Subcutaneous adipose tissue (tissue), 4 donors: ENCODE results near the gene TSPYL2. TPM values are rescaled to one million over a fixed set of nuclear protein-coding genes. Genes with fewer than 3 reads are reported as not detected.

ENCODE experiments used
- CTCF ChIP-seq: fragments of 450-650 bp; IDR thresholded peaks from one replicate; pipeline ENCODE4 v1.5.1; 2016; ENCODE audit warnings: low read depth, mild to moderate bottlenecking, control low read depth, antibody characterized with exemption, moderate library complexity
- total RNA-seq, 4 donors: library from RNA; depleted of rRNA; stranded (reverse); fragments of >200 nt; gene quantifications; one replicate each; pipeline ENCODE4 v1.1.0, GENCODE V29; 2016

TSPYL2 gene
- total RNA-seq: 10 to 100 TPM; 33.5 to 56.6 (median 43.5) TPM

- TF ChIP-seq CTCF: no peak
These were observed at the start of gene TSPYL2 for GRCh38 chrX:53081925-53082772. Gene TSPYL2, plus strand, starts transcription at chrX:53082367. Its CDS starts 132 bp downstream, at chrX:53082499.

DNA sequence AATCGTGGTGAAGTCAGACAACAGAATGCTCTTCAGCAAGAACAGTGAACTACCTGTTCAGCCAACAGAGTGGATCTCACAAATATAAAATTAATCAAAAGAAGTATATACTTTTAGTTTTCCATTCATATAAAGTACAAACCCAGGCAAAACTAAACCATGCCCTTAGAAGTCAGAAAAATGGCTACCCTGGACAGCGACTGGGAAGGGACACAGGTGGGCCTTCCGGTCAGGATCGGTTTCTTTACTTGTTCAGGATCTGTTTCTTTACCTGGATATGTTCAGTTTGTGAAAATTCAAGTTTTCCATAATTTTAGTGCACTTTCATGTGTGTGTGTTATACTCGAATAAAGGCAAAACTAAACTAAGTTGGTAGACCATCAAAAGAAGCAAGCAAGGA is 46.0 kb upstream of the TSPYL2 start:
- TF ChIP-seq CTCF: no peak

DNA sequence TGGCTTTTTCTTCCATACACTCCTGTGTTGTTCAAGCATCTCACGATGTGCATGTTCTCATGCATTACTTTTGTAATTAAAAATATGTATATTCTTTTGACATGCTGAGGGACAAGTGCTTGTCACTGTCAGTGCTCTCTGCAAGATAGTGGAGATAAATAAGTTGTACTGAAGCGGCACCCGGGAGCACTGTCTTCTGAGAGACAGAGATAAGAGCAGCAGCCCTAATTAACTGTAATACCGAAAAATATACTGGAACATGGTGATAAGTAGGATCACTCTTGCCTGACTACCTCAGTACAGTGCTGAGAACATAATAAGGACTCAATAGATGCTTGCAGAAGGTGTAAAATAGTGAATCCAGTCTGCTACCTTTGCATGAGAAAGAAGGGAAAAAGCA is 42.9 kb upstream of the TSPYL2 start:
- TF ChIP-seq CTCF: no peak

DNA sequence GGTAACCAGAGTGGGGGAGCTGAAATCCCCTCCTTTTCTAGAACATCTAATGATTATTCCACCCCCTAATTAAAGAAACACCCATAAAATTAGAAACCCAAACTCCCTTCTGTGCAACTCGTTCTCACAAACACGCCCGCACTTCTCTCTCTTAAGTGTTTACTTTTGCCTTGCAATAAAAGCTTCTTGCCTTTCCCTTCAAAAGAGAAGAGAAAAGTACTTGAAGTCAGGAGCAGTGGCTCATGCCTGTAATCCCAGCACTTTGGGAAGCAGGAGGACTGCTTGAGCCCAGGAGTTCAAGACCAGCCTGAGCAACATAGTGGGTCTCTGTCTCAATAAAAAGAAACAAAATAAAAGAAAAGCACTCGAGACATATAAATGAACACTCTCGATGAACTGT is 37.2 kb upstream of the TSPYL2 start:
- no peak for TF ChIP-seq CTCF

DNA sequence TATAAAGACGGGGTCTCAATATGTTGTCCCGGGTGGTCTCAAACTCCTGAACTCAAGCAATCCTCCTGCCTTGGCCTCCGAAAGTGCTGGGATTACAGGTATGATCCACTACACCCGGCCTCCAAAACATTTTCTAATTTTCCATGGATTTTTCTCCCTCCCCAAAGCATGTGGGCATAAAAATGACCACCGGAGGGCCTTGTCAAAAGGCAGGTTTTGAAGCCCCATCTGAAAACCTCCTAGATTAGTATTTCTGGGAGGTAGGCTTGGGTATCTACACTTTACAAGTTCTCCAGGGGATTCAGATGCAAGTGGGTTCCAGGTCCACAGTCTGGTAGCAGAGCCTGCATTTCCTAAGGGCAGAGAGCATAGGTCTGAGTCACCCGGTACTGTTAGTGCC is 34.9 kb upstream of the TSPYL2 start:
- no peak for TF ChIP-seq CTCF

DNA sequence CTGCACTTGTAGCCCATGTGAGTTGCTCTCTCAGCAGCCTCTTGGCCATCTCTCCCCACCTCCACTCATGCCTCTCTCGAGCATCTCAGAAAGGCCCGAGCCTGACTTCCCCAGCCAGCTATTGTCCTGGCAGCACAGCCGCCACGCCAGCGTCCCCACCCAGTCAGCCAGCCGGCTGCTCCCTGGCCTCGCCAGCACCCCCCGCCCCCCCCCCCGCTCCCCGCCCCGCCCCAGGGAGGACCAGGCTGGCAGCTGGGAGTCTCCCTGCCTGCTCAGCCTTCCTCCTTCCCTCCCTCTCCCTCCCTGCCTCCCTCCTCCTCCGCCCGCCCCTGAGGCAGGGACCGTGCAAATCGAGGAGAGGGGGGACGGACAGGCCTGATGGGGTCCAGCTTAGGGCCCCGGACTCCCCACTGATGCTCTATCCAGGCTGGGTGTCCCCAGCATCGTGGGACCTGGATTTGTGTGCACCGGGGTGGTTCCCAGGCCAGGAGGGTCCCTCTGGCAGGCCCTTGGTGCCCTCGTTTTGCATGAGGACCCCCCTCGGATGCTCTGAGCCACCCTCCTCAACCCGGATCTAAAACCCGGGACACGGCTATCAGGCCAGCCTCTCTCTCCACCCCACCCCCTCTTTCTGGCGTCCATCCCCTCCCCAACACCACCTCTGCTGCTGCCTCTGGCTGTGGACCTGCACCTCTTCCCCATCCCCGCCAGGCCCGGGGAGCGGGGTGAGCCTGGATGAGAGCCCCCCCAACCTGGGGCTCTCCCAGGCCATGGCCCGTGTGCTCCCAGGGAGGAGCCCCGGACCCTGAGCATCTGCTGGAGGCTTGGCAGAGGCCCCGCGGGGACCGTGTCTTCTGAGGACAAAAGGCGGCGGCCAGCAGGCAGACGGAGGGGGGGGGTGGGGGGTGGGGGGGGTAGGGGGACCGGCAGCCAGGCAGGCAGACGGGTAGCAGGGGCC is 33.7 kb upstream of the TSPYL2 start, which contains the start of gene GPR173:
TSS of gene GPR173 (plus strand) at position 621 of the 958 bp plus-strand sequence. CDS start 27,833 bp downstream, outside the sequence.
- TF ChIP-seq CTCF: no peak

DNA sequence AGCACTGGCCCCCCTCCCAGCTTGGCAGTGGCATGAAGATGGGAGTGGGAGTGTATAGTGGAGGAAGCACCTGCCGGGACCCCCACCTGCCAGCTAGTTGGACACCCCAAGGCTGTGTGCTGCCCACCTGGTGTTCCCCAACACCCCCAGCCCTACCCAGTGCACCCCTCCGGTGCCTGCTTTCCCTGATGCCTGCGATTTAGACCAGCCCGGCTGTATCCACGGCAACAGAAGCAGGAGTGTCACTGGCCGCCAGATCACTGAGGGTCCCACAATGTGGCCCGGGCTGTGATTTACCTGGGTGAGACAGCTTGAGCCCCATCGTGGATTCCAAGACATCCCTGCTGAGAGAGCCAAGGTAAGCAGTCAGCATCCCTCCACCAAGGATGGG is 33.0 kb upstream of the TSPYL2 start:
- no peak for TF ChIP-seq CTCF
